ENCODE measurements around the gene A3GALT2. TPM values are rescaled to one million over a fixed set of nuclear protein-coding genes. Genes with fewer than 3 reads are reported as not detected.

A3GALT2 gene
- total RNA-seq, 1 donor from 2014 or later = not detected

GRCh38 chr1:33267468-33268205 is 53.3 kb downstream of the A3GALT2 start:
- intact Hi-C loops (cut with DNase I) = no loop called here

GRCh38 chr1:33266766-33267165 is 54.1 kb downstream of the A3GALT2 start:
- peak; percentile 10 for DNase-seq (ENCODE audit: low spot score)
- intact Hi-C loops (cut with DNase I) = no loop called here

More at GRCh38 chr1:33267468-33268205, 53.3 kb downstream of the A3GALT2 start:
- DNase-seq (ENCODE audit: low spot score) = no peak

GRCh38 chr1:33265780-33266605 is 54.9 kb downstream of the A3GALT2 start:
- intact Hi-C loops (cut with DNase I) = no loop called here
- DNase-seq (ENCODE audit: low spot score) = peak; percentile 51

- no peak for DNase-seq (ENCODE audit: low spot score)
- intact Hi-C loops (cut with DNase I) = no loop called here
Observed at GRCh38 chr1:33263890-33264504, 56.9 kb downstream of the A3GALT2 start.

- DNase-seq (ENCODE audit: low spot score) = no peak
- intact Hi-C loops (cut with DNase I) = no loop called here
Observed at GRCh38 chr1:33261344-33261743, 59.6 kb downstream of the A3GALT2 start.

GRCh38 chr1:33260439-33260838 is 60.5 kb downstream of the A3GALT2 start:
- intact Hi-C loops (cut with DNase I) = no loop called here
- no peak for DNase-seq (ENCODE audit: low spot score)

- DNase-seq (ENCODE audit: low spot score) = peak; percentile 12
- intact Hi-C loops (cut with DNase I) = loop anchor here (5.0 kb wide), 2 partner anchors 37 to 133 kb away; no protein-coding TSS in a partner anchor
Observed at GRCh38 chr1:33259879-33260278, 61.0 kb downstream of the A3GALT2 start.

GRCh38 chr1:33258788-33259274 is 62.1 kb downstream of the A3GALT2 start:
- intact Hi-C loops (cut with DNase I) = loop anchor here (5.0 kb wide), 2 partner anchors 38 to 132 kb away; no protein-coding TSS in a partner anchor
- DNase-seq (ENCODE audit: low spot score) = no peak

GRCh38 chr1:33257772-33258712 is 62.9 kb downstream of the A3GALT2 start:
- intact Hi-C loops (cut with DNase I) = loop anchor here (5.0 kb wide), 2 partner anchors 39 to 131 kb away; no protein-coding TSS in a partner anchor
- DNase-seq (ENCODE audit: low spot score) = no peak

- intact Hi-C loops (cut with DNase I) = loop anchor here (5.0 kb wide), 2 partner anchors 40 to 130 kb away; no protein-coding TSS in a partner anchor
- DNase-seq (ENCODE audit: low spot score) = no peak
Observed at GRCh38 chr1:33257207-33257771, 63.6 kb downstream of the A3GALT2 start.

Small RNAs within 50 kb of the gene (microRNA-seq; reads per million reads assigned to microRNA genes)
- 52.9 reads per million, percentile 49 among the genes with 10 or more reads in this experiment for gene MIR3605

Other genes with a start within 250 kb of the A3GALT2 start
- gene AZIN2, start 239.9 kb downstream of the A3GALT2 start, total RNA-seq = 5.8 TPM
- 3.5 TPM for gene TRIM62, start 139.1 kb downstream of the A3GALT2 start, total RNA-seq
- gene ZNF362, start 64.6 kb downstream of the A3GALT2 start, total RNA-seq = 30.3 TPM
- gene PHC2, start 110.0 kb upstream of the A3GALT2 start, total RNA-seq = 101 TPM
- 8.3 TPM for gene ZSCAN20, start 151.5 kb upstream of the A3GALT2 start, total RNA-seq